Endothelial cell of umbilical vein (primary cell): ENCODE data around the gene SLC10A7.

Experiments
- CTCF ChIP-seq, 2 donors: IDR thresholded peaks; 1 replicate in 1 of 2; 2 replicates in 1 of 2; pipeline ENCODE4 v1.5.1; 2011; ENCODE audit warnings: low read length in 2 of 2, mild to moderate bottlenecking in 2 of 2, moderate library complexity in 2 of 2, control low read depth in 1 of 2, inconsistent platforms in 1 of 2, low read depth in 1 of 2; ENCODE audit not compliant: insufficient read depth in 1 of 2; ENCODE audit errors: extremely low read depth in 1 of 2
- EZH2 ChIP-seq: IDR thresholded peaks from 2 replicates; pipeline ENCODE4 v1.6.1; 2012; ENCODE audit warnings: borderline replicate concordance, low read depth, mild to moderate bottlenecking, moderate library complexity, low read length, inconsistent platforms; ENCODE audit not compliant: severe bottlenecking
- FOS ChIP-seq: IDR thresholded peaks from 2 replicates; pipeline ENCODE4 v1.6.1; 2011; ENCODE audit warnings: mild to moderate bottlenecking, low read length, moderate library complexity, borderline replicate concordance; ENCODE audit not compliant: insufficient read depth
- GATA2 ChIP-seq: IDR thresholded peaks from 2 replicates; pipeline ENCODE4 v1.7.0; 2011; ENCODE audit warnings: low read depth, mild to moderate bottlenecking, moderate library complexity, mixed read lengths, low read length; ENCODE audit not compliant: insufficient read length, insufficient read depth
- JUN ChIP-seq: IDR thresholded peaks from 2 replicates; pipeline ENCODE4 v1.6.1; 2011; ENCODE audit warnings: borderline replicate concordance, low read depth; ENCODE audit not compliant: insufficient read length, insufficient read depth
- MYC ChIP-seq: IDR thresholded peaks from one replicate; pipeline ENCODE4 v1.6.1; 2011; ENCODE audit warnings: mild to moderate bottlenecking, low read depth, low read length
- POLR2A ChIP-seq: IDR thresholded peaks from 2 replicates; pipeline ENCODE4 v1.6.1; 2012; ENCODE audit warnings: low read depth, mild to moderate bottlenecking, control low read depth, low read length
- POLR2AphosphoS5 ChIP-seq: IDR thresholded peaks from 2 replicates; pipeline ENCODE4 v1.6.1; 2012; ENCODE audit warnings: low read depth, mild to moderate bottlenecking, control low read depth, low read length, moderate library complexity; ENCODE audit not compliant: insufficient read depth

GRCh38 chr4:146370841-146371240 lies 150.9 kb downstream of the SLC10A7 start:
- no peak for TF ChIP-seq CTCF (IDR thresholded peaks at IDR 0.05; ENCODE audit: extremely low read depth in 1 of 2, insufficient read depth in 1 of 2, low read depth in 1 of 2, low read length in 2 of 2)
- no peak for TF ChIP-seq POLR2A
- no peak for TF ChIP-seq JUN
- no peak for TF ChIP-seq POLR2AphosphoS5
- no peak for TF ChIP-seq EZH2
- TF ChIP-seq MYC, result no peak
- no peak for TF ChIP-seq FOS
- TF ChIP-seq GATA2, result peak; percentile 8
